DMS79 (cell line): ENCODE results near the gene LAMC3.
A peak's percentile ranks its signal among the peaks of the same experiment; 100 is the strongest.

Source experiments
- DNase-seq: peaks from one replicate; lab custom pipeline; 2025; lab: John Stamatoyannopoulos, UW

Gene LAMC3

DNA sequence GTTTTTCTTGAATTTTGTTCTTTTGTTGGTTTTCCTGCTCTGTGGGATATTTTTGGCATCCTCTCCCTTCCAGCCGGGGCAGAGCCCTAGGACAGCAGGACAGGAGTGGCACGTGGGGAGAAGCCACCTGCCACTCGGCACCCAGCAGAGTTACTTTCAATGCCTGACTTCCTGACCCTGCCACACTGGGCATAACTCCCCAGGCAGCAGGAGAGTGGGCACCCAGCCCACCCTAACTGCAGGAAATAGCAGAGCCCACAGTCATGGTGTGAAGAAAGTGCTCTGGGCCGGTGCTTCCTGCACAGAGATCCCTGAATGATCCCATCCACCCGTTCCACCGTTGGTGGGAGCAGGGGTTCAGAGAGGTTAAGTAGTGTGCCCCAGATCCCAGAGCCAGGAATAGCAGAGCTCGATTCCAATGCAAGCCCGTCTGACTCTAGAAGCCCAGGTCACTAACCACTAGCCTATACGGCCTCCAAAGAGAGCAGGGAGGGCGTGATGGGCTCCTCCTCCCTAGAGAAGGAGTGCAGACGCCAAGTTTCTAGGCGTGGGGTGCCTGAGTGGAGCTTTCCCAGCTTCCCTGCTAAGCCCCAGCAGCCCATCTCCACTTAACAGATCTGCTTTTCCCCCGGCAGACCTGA is 108.3 kb downstream of the LAMC3 start:
- DNase-seq, result no peak

- DNase-seq, result no peak
These were observed 108.8 kb downstream of the LAMC3 start for GRCh38 chr9:131117762-131118145.

- DNase-seq, result no peak
These were observed 110.6 kb downstream of the LAMC3 start for GRCh38 chr9:131119600-131119999.

GRCh38 chr9:131120620-131121228 is 111.8 kb downstream of the LAMC3 start:
- DNase-seq, result no peak

- DNase-seq, result no peak
These were observed 112.4 kb downstream of the LAMC3 start for GRCh38 chr9:131121346-131121745.

DNA sequence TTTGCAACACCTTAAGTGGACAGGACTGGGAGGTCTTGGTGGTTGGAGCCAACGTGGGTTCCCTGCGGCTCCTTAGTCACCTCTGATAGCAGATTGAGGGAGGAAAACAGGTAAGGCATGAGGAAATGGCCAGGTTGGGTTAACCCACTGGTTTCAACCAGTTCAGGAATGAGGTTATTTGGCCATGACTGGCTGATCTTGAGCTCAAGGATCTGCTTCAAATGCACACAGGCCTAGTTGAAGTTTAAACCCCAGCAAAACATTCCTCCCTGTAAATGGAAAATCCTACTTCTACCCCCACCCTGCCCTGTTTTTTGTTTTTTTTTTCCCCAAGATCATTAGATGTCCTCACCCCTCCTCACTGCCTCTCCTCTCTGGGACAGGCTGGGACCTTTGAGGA is 113.2 kb downstream of the LAMC3 start:
- DNase-seq, result no peak

DNA sequence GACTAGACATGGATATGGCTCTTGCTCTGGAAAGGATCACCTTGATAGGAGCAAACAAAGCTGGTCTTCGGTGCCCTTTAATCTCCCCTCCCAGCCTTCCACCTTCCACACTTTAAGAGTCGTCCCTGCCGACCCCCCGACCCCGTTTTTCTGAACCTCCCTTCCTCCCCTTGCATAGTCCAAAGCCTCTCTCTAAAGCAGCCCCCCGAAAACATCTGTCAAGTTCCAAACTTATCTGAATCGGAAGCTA is 116.0 kb downstream of the LAMC3 start:
- DNase-seq, result no peak

DNA sequence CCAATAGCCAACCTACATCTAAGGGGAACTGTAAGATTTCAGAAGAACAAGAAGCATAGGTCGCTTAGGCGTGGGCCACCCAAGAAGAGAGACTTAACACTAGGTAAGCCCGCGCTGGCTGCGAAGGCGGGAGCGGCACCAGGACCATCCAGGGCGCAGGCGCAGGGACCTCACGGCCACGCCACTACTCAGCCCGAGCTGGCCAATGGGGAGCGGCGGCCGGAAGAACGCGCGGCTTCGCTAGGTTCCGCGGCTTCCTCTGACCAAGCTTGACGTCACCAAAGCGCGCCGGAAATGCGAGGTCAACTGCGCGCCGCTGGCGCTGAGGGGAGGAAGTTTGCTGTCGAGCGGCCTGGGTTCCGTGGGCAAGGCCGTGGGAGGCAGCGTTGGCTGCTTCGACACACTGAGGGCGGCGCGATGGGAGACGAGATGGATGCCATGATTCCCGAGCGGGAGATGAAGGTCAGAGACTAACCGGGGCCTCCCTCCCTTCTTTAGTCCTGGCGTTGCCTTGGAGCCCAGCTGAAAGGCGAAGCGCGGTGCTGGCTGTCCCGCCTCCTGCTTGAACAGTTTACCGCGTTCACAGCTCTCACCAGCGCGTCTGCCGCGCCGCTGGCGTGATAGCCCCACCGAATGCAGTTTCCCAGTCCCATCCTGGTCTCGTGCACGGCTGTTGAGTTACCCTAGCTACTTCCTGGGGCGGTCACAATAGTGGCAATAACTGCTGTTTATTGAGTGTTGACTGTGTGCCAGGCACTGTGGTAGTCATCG is 116.5 kb downstream of the LAMC3 start, which contains the start of gene NUP214:
Gene NUP214 (plus strand): TSS at position 299 of the 771 bp plus-strand sequence. CDS start 119 bp downstream, at position 418.
- DNase-seq, result peak; percentile 93

- no peak for DNase-seq
These were observed 117.1 kb downstream of the LAMC3 start for GRCh38 chr9:131126059-131126426.

GRCh38 chr9:131129183-131129582 is 120.2 kb downstream of the LAMC3 start:
- DNase-seq, result no peak

DNA sequence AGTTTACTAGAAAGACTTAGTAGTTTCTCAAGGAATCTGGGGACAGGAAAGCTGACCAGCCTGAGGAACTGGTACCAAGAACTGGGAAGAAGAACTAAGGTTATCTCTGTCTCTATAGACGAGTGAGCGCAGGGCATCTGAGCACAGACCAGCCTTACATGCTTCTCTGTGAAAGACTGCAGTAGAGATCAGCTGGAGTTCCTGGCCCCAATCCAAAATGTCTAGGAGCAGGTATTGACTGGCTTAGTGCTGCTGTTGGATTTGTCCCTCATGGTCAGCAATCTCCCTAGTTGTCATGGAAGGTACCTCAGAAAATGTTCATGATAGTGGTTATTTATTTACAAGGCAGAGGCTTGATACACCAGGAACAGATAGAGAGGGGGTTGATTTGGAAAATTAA is 129.7 kb downstream of the LAMC3 start:
- DNase-seq, result peak; percentile 9

GRCh38 chr9:131140112-131140511 is 131.1 kb downstream of the LAMC3 start:
- DNase-seq, result peak; percentile 37

- DNase-seq, result no peak
These were observed 131.6 kb downstream of the LAMC3 start for GRCh38 chr9:131140550-131140949.

DNA sequence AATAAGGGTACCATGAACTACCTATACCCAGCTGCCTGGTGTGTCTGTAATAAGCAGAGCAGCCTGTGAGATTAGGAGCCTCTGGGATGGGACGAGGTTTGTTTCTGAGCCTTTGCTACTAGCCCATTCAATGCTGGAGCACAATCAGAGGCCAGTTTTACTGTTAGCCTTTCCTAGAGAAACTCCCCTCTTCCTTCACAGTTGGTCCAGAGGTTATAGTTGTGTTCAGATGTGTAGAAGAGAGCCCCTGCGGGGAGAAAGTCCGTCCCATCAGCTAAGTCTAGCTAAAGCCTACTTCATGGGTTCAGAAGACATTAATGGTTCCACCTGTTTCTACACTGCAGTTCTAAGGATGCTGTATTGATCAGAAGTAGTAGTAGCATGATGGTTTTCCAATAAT is 133.2 kb downstream of the LAMC3 start:
- DNase-seq, result no peak
